Activated gamma-delta T cell (primary cell): ENCODE measurements around the gene FGD2.

Experiments used
- DNase-seq: peaks from one replicate; lab custom pipeline; 2025; lab: John Stamatoyannopoulos, UW

Gene FGD2

DNA sequence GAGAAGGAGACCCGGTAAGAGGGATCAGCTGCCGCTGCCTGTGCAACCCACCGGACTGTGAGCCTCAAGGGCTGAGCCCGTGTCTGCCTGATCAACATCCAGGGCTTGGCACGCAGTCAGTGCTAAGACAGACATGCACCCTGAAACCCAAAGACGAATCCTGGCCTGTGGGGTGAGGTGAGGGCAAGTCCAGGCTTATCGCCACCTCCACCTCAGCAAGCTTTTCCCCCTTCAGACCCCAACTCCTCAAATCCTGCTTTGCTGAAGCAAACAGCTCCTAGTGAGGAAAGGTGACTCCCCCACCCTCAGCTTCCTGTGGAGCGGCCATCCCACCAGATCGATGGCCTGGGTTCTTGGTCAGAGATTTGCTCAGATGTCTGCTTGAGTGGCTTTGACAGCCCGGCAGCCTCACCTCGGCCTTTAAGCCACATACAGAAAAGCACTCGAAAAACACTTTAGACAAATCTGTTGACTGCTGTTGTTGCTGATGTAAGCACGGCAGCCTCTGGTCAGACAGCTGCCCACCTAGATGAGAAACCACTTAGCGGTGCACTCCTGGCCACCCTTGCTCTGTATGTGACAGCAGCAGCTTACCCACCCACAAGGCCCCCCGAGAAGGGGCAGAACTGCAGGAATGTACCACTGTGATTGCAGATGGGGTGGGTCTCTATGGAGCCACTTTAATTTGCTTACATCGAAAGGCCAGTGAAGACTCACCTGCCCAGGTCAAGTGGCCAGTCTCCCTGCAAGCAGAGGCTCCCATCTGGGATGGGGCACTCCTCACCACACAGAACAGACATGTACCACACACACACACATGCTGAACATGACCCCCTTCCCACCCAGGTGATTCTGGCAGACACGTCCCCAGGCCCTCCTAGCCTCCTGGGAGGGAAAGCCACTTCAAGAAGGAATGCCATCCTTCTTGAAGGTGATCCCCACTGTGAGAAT, 34.3 kb upstream of the FGD2 start:
- DNase-seq: no peak

DNA sequence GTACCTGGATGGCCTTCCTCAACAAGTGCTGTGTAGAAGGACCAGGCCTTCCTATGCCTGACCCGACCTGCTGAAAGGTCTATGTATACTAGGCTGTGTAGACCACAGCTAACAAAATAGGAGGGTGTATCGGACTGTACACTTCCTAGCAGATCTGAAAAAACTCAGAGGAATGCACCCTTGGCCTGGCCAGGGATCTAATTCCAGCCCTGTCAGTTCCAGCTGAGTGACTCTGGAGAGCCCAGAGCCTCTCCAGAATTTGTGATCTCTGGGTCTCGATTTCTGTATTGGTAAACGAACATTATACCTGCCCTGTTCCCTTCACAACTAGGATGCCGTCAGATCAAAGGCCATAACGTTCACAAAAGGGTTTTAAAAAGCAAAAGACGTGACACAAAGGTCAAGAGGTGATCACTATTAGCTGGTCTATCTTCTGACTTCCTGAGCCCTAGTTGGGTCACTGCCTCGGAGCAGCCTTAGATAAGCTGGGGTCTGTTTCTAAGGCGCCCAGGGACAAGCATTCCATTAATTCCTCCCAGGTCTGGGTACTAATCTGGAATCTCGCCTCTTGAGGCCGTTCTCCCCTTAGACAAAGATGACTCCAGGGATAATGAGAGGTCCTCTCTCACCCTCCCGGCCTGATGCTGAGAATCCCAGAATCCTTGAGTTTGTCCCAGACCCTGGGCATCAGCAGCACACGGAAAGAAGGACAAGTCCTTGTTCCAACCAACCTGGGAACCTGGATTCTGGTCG, 33.4 kb upstream of the FGD2 start:
- no peak for DNase-seq

DNA sequence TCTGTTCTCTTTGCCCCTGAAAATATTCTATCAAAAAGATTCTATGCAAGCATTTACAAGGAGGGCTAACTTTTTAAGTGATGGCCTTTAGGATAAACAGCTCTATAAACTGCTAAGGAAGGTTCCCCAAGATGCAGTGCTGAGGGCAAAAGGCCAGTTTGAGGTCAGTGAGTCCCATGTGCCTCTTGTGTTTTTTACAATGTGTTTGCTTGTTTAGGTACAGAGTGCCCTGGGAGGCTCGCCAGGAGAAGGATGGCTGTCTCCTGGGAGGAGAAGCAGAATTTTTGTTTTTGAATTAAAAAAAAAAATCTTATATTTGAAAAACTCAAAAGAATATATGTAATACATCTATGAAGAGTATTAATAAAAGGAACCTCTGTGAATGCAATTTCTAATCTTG, 32.3 kb upstream of the FGD2 start:
- DNase-seq: no peak

DNA sequence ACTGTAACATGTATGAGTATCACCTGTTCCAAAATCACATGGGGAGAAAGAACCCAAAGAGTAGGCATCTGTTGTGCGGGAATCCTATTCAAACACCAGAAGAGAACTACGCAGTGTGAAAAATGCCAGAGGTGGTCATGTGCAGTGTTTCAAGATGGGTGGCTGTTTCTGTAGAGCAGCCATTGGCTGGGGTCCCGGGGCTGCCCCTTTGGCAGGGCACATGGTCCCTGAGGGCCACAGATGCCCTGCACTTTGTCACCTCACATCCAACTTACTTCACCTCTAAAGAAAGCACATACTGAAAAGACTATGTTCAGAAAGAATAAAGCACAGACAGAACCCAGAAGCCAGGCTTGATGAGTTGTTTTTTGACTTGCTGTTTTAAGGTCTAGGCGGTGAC, 31.8 kb upstream of the FGD2 start:
- DNase-seq: no peak

DNA sequence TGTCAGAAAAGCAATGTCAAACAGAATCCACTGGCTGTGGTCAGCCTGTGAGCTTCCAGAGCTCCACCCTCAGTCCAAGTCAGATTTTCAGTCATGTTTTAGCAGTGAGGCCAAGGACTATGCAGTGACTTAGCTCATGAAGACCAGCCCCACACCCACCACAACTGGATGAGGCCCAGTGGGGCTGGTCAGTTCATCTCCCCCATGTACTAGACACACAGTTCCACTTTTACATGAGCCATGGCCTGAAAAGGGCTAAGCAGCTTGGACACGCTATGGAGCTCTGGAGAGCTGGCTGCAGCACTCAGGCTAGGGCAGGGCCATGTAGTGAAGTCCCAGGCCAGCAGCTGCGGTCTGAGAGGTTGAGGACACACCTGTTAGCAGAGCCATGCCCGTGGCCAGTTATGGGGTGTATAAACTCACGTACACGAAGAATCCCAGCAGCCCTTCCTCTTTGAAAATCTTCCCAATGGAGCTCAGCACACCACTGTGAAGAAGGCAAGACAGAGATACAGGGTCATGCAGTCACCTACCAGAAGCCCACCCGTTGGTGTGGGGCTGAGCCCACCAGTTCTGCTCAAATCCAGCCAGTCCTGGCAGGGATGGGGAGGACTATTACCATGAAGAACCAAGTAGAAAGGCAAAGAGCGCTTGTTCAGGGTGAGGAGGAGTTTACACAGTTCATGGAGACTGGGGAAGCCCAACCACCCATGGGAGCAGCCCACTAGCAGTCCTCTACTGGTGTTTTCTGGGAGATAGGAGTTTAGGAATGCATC, 30.0 kb upstream of the FGD2 start:
- DNase-seq: no peak

DNA sequence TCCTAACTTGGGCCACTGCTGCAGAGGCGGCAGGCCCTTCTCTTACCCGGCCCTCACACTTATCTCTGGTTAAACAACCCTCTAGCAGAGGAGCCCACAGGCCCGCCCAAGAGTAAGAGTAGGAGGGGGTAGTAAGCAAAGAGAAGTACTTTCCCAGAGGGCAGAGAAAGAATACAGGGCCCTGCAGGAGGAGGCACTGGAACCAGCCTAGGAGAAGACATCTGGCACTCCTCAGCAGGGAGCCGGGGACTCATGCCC, 29.5 kb upstream of the FGD2 start:
- DNase-seq: no peak

DNA sequence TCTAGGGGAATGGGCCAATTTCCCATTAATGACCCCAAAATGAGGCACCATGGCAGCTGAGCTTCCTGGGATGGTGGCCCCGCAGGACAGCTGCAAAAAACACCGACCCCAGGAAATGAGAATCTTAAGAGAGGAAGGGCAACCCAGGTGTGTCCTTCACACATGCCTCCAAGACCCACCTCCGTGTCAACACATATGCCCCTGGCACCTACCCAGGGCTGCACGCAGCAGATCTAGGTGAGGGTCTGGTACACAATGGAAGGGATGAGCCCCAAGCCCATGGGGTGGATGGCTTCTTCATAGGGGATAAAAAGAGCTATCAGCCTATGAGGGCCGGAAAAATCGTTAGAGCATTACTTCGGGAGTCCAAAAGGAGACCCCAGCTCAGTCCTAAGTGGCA, 28.9 kb upstream of the FGD2 start:
- DNase-seq: no peak

DNA sequence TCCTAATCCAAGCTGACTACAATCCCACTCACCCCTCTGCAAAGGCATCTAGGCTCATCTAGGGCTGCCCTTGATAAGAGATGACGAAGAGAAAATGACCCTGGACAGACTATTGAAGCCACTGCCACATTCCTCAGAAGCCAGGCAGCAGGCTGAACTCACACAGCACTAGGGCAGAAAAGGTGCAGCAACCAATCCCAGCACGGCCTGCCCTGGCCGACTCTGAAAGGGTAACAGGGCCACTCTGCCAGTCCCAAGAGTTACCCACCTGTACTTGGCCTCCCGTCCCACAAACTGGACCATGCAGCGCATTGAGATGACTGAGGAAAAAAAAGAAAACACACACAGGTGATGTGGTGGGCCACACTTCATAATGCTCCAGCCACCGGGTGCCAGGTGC, 28.5 kb upstream of the FGD2 start:
- no peak for DNase-seq

DNA sequence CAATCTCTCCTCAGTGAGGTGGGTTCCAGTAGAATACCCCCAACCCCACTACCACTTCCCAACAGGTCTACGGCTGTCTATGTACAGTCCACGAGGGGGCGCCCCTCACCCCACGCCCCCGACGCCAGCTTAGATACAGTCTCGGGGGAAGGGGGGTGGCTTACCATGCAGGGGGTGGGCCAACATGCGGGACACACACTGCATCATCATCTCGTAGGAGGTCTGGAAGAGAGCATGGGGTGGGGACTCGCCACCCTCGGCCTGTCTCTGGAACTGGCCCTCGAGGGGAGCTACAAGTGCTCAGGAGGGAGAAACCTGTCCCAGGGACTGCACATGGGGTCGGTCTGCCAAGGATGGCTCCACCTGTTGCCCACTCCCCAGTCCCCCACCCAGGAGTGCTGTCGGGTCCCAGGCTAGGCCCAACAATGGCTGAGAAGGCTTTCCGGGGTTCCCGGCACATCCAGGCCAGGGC, 27.9 kb upstream of the FGD2 start:
- no peak for DNase-seq

DNA sequence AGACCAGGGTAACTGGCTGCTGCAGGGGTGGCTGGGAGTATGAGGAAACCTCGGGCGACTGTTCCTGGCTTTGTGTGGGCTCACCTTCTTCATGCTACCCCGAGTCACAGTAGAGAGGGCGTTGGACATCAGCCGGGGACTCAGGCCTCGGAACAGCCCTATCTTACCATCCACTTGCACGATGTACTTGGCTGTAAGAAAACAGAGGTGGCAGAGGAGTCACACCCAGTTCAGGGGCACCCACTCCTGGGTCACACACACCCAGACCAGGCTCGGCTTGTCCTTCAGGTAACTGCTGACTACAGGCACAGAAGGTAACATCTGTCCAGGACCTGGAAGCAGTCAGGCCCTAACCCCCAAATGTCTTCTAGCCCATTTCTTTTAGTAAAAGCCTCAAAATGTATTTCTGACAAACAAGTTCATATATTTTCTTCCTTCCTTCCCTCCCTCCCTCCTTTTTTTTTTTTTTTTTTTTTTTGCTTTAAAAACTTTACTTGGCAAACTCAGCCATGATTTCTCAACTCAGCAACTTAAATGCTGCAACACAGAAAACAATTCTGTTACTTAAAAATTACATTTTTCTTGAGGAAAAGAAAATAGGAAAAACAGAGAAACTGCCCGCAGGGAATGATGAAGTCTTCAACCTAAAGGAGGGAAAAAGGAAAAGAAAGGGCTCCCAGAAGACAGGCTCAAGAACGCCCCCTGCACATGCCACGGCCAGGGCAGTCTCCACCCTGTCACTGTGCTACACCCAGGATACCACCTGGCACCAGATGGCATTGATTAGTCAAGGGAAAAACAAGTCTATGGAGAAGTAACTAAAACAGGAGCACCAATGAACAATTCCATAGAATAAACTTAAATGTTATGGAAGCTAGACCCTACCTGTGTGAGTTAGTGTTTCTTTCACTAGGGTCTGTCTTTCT, 26.8 kb upstream of the FGD2 start:
- no peak for DNase-seq

DNA sequence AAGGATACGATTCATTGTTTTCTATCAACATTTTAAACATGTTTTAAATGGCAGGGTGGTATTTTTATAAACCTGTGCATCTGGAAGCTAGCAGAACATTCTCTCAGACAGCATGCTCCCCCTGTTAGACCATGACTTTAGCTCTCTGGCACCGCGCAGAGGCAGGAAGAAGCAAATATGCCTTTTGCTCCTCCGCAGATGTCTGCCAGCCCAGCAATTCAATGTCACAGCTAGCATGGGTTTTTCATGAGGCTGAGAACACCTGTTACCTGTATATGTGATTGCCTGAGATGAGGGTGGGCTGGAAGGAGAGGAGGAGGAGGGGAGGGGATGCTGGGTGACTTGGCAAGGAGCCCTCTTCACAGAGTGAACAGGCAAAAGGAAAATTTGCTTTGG, 26.1 kb upstream of the FGD2 start:
- DNase-seq: no peak

DNA sequence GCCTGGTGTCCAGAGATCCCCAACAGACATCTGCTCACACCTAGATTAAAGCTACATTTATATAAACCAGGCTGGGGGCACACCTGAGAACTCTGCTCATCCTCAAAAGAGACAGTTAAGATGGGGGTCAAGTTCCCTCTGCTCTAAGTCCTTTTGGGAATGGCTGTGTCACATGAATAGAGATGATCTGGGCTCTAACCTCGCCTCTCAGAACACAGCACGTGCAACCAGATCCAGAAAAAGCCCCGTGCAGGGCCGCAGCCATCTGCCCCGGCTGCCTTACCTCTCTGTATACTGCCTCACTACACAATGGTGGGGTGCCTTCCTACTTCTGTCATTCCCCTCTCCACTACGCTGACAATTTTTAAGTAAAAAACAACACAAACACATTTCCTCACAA, 25.3 kb upstream of the FGD2 start:
- no peak for DNase-seq

DNA sequence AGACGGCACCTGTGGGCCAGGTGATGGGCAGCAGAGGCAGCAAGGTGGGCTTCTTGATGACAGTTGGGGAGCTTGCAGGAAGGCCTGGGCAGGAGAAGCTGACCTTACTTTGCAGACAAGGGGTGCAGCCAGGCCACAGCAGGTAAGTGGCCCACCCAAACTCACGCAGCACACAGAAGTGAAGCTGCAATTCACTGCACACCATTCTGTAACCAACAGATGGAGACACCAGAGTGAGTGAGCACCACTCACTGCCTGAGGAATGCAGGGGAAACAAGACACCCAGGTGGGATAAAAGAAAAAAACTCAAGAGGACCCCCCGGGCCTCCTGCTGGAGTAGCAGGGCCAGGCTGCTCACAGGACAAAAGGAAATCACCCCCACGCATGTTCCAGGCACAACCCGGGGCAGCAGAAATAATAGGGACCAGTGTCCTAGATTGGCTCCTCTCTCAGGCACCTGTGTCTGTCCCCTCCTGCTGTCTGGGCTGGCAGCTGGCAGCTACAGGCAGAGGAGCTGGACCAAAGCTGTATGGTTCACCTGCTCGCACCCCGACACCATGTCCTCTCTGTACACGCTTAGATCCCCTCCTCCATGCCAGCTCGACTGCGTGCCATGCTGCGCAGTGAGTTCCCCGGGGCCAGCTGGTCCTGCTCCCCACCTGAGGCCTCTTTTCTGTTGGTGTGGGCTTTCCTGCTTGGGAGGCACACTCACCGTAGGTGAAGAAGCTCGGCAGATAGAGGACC, 24.4 kb upstream of the FGD2 start:
- DNase-seq: no peak

DNA sequence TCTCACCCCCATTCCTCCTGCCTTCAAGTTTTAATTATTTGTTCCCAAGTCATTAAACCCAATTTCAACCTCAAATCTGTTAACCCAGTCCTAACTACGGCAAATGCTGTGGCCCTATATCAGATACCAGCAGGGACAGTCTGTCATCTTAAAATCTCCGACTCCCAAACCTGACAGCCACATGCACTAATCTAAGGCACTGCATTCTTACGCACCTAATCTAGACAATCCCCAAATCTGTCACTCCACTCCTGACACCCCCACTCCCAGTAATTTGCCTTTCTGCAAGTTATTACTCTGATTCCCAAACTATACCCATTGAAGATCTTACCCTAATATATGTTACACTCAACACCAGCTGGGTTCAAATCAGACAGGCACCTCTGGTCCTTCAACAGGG, 21.9 kb upstream of the FGD2 start:
- no peak for DNase-seq

DNA sequence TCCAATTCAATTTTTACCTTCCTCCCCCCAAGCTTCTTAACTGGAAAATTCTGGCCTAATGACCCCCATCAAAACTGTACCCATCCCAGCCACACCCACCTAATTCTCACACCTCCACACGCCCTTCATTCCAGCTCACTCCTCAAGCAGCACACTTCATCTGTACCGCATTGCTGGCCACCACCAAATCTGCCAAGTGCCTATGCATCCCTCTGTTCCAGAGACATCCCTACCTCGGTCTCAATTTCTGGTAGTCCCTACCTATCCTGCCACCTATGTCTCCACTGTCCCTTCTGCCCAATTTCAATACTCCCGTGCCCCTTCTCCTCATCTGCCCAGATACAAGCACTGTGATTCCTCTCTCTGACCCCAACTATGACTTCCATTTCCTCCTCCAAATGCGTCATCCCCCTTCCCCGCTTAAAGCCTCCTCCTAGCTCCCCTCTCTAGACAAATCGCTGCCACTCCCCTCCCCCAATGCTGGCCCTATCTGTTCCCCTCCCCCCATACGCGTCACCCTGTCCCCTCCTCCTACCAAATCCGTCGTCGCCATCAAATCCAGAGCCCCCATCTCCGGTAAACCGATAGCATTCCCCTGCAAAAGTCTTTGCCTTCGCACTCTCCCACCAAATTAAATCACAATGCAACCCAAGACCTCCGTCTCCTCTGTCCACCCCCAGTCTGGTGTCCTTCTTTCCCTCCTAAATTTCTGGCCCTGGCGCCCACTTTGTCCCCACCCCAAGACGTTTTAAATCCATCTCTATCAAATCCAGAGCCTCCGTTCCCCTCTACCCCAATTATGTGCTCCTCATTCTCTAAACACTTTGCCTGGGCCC, 20.7 kb upstream of the FGD2 start:
- DNase-seq: no peak

DNA sequence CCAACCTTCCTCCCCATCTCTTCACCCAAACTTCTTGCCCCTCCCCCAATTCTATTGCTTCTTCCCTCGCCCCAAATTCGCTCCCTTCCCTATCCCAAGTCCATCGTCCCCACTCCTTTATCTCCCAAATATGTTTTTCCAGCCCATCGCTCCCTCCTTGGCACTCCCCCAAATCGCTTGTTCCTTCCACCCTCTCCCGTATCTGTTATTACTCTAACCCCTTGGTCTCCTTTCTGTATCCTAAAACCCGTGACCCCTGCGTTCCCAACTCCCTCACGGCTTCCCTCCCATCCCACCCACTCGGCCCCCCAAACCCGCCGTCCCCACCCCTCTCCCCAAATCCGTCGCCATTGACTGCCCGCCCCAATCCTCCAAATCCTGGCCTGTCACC, 20.0 kb upstream of the FGD2 start:
- no peak for DNase-seq

DNA sequence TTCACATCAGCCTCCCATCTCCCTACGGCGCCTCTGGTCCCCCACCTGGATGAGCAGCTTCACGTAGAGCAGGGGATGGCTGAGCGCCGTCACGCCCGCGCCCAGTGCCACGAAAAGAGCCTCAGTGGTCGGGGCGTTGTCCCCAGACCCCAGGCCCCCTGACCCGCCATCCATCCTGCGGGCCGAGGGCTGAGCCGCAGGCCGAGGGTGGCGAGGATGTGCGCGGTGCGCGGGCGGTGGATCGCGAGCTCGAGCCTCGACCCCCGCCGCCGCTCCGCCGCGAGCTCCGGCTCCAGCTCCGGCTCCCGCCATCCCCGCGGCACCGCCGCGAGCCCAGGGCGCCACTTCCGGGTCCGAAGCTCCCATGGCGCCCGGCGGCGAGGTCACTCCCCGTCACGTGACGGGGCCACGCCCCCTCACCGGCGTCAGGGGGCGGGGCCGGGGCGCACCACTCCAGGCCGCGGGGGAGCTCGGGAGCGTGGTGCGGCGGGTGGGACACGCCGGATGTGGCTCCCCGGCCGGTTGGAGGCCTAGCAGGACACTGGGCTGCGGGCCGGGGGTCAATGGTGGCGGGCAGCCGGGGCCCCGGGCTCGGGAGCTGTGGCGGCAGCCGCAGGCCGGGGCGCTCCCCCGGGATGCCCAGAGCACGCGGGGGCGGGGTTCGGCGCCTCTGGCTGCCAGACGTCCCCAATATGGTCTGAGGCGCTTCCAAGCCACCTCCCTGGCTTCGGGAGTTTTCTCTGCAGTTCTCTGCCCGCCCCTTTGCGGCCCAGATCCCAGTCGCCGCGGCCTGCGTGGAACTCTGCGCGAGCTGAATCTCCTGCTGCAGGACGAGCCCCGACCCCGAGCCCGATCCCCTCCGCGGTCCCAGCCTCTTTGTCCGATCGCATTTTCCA, 19.4 kb upstream of the FGD2 start, which contains the start of gene MTCH1:
Gene MTCH1, minus strand, starts transcription at position 389 of the 896 bp plus-strand sequence. Its CDS starts 23 bp downstream, at position 366.
- peak; percentile 85 for DNase-seq

DNA sequence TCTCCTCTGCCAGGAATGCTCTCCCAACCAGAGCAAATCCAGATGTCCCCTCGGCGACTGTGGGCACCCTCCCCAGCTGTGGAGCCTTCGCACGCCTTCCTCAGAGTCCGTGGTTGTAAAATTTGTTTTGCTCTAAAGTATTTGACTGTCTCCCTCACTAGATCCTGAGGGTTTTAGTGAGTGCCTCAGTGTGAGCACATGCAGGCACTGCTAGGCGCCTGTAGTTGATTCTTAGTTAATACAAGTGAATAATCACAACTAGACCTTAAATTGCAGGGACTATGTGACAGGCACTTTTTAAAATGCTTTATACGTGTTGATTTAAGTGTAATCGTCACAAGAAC, 18.8 kb upstream of the FGD2 start:
- no peak for DNase-seq

DNA sequence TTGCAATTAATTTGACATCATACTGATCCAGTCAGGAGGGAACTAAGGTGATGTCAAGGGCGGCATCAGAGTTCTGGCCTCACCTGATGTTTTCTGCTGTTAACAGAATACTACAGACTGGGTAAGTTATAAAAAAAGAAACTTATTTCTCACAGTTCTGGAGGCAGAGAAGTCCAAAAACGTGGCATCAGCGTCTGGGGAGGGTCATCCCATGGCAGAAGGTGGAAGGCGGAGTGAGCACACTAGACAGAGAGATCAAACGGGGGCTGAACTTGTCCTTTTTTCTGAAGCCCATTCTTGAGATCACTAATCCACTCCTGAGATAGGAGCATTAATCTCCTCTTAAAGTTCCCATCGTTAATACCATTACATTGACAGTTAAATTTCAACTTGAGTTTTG, 16.2 kb upstream of the FGD2 start:
- DNase-seq: no peak
